OCI-LY7 (cell line): Measurements from ENCODE around the gene HAND1. TPM values are rescaled to one million over a fixed set of nuclear protein-coding genes. Genes with fewer than 3 reads are reported as not detected.

Source experiments
- BruUV-seq: library from RNA; stranded (reverse); fragments of 400-500 nt; replicated peaks from 2 replicates; lab custom pipeline; 2021; lab: Mats Ljungman, UMichigan
- CTCF ChIA-PET: fragments of 300-600 bp; sonication (Branson Sonifier 250); formaldehyde crosslinking; loops from one replicate; lab custom pipeline; 2022; ENCODE audit warnings: antibody characterized with exemption; ENCODE audit not compliant: unreplicated experiment; lab: Charles Lee
- POLR2A ChIA-PET: fragments of 300-600 bp; sonication (Branson Sonifier 250); formaldehyde crosslinking; loops from one replicate; lab custom pipeline; 2022; ENCODE audit warnings: antibody characterized with exemption; lab: Charles Lee
- DNase-seq: peaks from one replicate; pipeline ENCODE4 v3.0.0-alpha.2; 2015; ENCODE audit warnings: low spot score
- H2AFZ ChIP-seq: fragments of 200-600 bp; sonication (generic), shearing (Covaris generic); 2 replicates; pipeline ENCODE4 v1.6.1; 2014; ENCODE audit warnings: mild to moderate bottlenecking, antibody characterized with exemption, low read length, moderate library complexity
- H3K27ac ChIP-seq: fragments of 200-600 bp; sonication (generic); 2 replicates; pipeline ENCODE4 v1.5.1; 2014; ENCODE audit warnings: mixed run types, low read depth, mild to moderate bottlenecking, moderate library complexity, low read length, inconsistent platforms; ENCODE audit not compliant: poor library complexity, severe bottlenecking
- H3K36me3 ChIP-seq: fragments of 200-600 bp; sonication (generic); 2 replicates; pipeline ENCODE4 v1.6.1; 2014; ENCODE audit warnings: mild to moderate bottlenecking, antibody characterized with exemption, low read length, moderate library complexity, mixed read lengths; ENCODE audit not compliant: insufficient read depth
- H3K4me1 ChIP-seq: fragments of 200-600 bp; sonication (generic); 2 replicates; pipeline ENCODE4 v1.5.1; 2014; ENCODE audit warnings: mild to moderate bottlenecking, low read length; ENCODE audit not compliant: insufficient read depth, poor library complexity, severe bottlenecking
- H3K4me2 ChIP-seq: fragments of 200-600 bp; sonication (generic); 2 replicates; pipeline ENCODE4 v1.6.1; 2014; ENCODE audit warnings: mild to moderate bottlenecking, low read length
- H3K4me3 ChIP-seq: fragments of 200-600 bp; sonication (generic); 2 replicates; pipeline ENCODE4 v1.5.1; 2014; ENCODE audit warnings: mild to moderate bottlenecking, low read depth, low read length; ENCODE audit not compliant: poor library complexity, severe bottlenecking
- H3K79me2 ChIP-seq: fragments of 200-600 bp; sonication (generic); 2 replicates; pipeline ENCODE4 v1.6.1; 2016; ENCODE audit warnings: low read depth, mild to moderate bottlenecking, low read length, moderate library complexity, mixed read lengths; ENCODE audit not compliant: insufficient read depth
- H3K9me2 ChIP-seq: fragments of 200-600 bp; sonication (generic); 2 replicates; pipeline ENCODE4 v1.6.1; 2016; ENCODE audit warnings: mild to moderate bottlenecking, low read length, mixed read lengths; ENCODE audit not compliant: insufficient read depth
- H3K9me3 ChIP-seq: fragments of 200-600 bp; sonication (generic); 2 replicates; pipeline ENCODE4 v1.6.1; 2014; ENCODE audit warnings: mild to moderate bottlenecking, mixed run types, low read length, mixed read lengths
- H4K20me1 ChIP-seq: fragments of 200-600 bp; sonication (generic); 2 replicates; pipeline ENCODE4 v1.6.1; 2014; ENCODE audit warnings: mild to moderate bottlenecking, antibody characterized with exemption, low read length, moderate library complexity, mixed read lengths; ENCODE audit not compliant: insufficient read depth
- CTCF ChIP-seq: fragments of 200-600 bp; sonication (generic); conservative IDR thresholded peaks from 2 replicates; pipeline ENCODE4 v1.5.1; 2014; ENCODE audit warnings: mild to moderate bottlenecking, antibody characterized with exemption, low read length, moderate library complexity, mixed read lengths
- EZH2phosphoT487 ChIP-seq: fragments of 200-600 bp; sonication (generic); IDR thresholded peaks from 2 replicates; pipeline ENCODE4 v1.6.1; 2018; ENCODE audit warnings: low read depth, borderline replicate concordance, mild to moderate bottlenecking, mixed run types, antibody characterized with exemption, low read length, moderate library complexity, mixed read lengths
- intact Hi-C: fragments of 100-400 bp; cut with micrococcal nuclease; formaldehyde crosslinking; loops from one replicate; pipeline ENCODE4 v1.10.0; 2022; ENCODE audit not compliant: unreplicated experiment
- total RNA-seq, 2 experiments: library from RNA; depleted of rRNA in 1 of 2; stranded (reverse); fragments of >200 nt in 1 of 2; shearing (Covaris generic) in 1 of 2; gene quantifications; 2 replicates each; pipeline ENCODE4 v1.2.3, GENCODE V29; 2014 to 2022

HAND1 gene
- total RNA-seq, 2 experiments from 2014 or later: not detected

- H3K36me3 ChIP-seq: no peaks in the 10 kb centered on the region
- H3K9me2 ChIP-seq: no peaks in the 10 kb centered on the region
- CTCF ChIA-PET: no interaction called here
- no peaks in the 10 kb centered on the region for H4K20me1 ChIP-seq
- H3K9me3 ChIP-seq: no peaks in the 10 kb centered on the region
- no peak overlapping the region for H2AFZ ChIP-seq
- intact Hi-C loops: no loop called here
- H3K4me2 ChIP-seq: no peak overlapping the region
- no TSS peak for BruUV-seq
- H3K4me1 ChIP-seq: no peaks in the 10 kb centered on the region
- no peak overlapping the region for H3K4me3 ChIP-seq
- TF ChIP-seq EZH2phosphoT487: no peak
- no peak for TF ChIP-seq CTCF
- no peak for DNase-seq
- POLR2A ChIA-PET: interaction anchor here (0.6 kb wide), 1 partner anchor 10 kb away, joined by 3 read pairs; no protein-coding TSS in a partner anchor
- H3K27ac ChIP-seq: no peak overlapping the region
- H3K79me2 ChIP-seq: no peaks in the 10 kb centered on the region
Observed at GRCh38 chr5:154506716-154507080, 28.7 kb upstream of the HAND1 start.

GRCh38 chr5:154506049-154506715 is 28.2 kb upstream of the HAND1 start:
- intact Hi-C loops: no loop called here
- ChIA-PET CTCF (no interaction called here), POLR2A (interaction anchor here (0.6 kb wide), 1 partner anchor 10 kb away, joined by 3 read pairs; no protein-coding TSS in a partner anchor)
- no peaks in the 10 kb centered on the region for H3K9me3 ChIP-seq
- H3K4me3 ChIP-seq: no peak overlapping the region
- H2AFZ ChIP-seq: no peak overlapping the region
- H3K4me1 ChIP-seq: no peaks in the 10 kb centered on the region
- TF ChIP-seq CTCF (no peak), EZH2phosphoT487 (no peak)
- no peak for DNase-seq
- no peaks in the 10 kb centered on the region for H4K20me1 ChIP-seq
- H3K4me2 ChIP-seq: no peak overlapping the region
- H3K9me2 ChIP-seq: no peaks in the 10 kb centered on the region
- BruUV-seq: no TSS peak
- no peak overlapping the region for H3K27ac ChIP-seq
- H3K36me3 ChIP-seq: no peaks in the 10 kb centered on the region
- H3K79me2 ChIP-seq: no peaks in the 10 kb centered on the region

- no peaks in the 10 kb centered on the region for H3K79me2 ChIP-seq
- no peak overlapping the region for H3K4me2 ChIP-seq
- BruUV-seq: no TSS peak
- no peak for TF ChIP-seq EZH2phosphoT487
- no peak for TF ChIP-seq CTCF
- intact Hi-C loops: no loop called here
- no peaks in the 10 kb centered on the region for H3K9me3 ChIP-seq
- no peaks in the 10 kb centered on the region for H3K36me3 ChIP-seq
- no peak overlapping the region for H3K4me3 ChIP-seq
- no peak overlapping the region for H3K27ac ChIP-seq
- no peaks in the 10 kb centered on the region for H4K20me1 ChIP-seq
- no peaks in the 10 kb centered on the region for H3K9me2 ChIP-seq
- DNase-seq: no peak
- no peak overlapping the region for H2AFZ ChIP-seq
- ChIA-PET CTCF (no interaction called here), POLR2A (interaction anchor here (0.8 kb wide), 1 partner anchor 21 kb away, joined by 3 read pairs; no protein-coding TSS in a partner anchor)
- no peaks in the 10 kb centered on the region for H3K4me1 ChIP-seq
Observed at GRCh38 chr5:154505567-154505966, 27.5 kb upstream of the HAND1 start.
